Neural cell (in vitro differentiated cells): Measurements from ENCODE around the gene TSPAN1.

Source experiments
- TAF1 ChIP-seq: IDR thresholded peaks from 2 replicates; pipeline ENCODE4 v1.6.1; 2012; ENCODE audit warnings: low read depth
- TF ChIP-seq, protein P1 (sequence below): fragments of 450-650 bp; IDR thresholded peaks from 2 replicates; pipeline ENCODE4 v1.5.1; 2014; ENCODE audit warnings: antibody characterized with exemption, mild to moderate bottlenecking, moderate library complexity; ENCODE audit not compliant: poor library complexity, severe bottlenecking

- TF ChIP-seq, protein P1, sequence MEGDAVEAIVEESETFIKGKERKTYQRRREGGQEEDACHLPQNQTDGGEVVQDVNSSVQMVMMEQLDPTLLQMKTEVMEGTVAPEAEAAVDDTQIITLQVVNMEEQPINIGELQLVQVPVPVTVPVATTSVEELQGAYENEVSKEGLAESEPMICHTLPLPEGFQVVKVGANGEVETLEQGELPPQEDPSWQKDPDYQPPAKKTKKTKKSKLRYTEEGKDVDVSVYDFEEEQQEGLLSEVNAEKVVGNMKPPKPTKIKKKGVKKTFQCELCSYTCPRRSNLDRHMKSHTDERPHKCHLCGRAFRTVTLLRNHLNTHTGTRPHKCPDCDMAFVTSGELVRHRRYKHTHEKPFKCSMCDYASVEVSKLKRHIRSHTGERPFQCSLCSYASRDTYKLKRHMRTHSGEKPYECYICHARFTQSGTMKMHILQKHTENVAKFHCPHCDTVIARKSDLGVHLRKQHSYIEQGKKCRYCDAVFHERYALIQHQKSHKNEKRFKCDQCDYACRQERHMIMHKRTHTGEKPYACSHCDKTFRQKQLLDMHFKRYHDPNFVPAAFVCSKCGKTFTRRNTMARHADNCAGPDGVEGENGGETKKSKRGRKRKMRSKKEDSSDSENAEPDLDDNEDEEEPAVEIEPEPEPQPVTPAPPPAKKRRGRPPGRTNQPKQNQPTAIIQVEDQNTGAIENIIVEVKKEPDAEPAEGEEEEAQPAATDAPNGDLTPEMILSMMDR, result no peak
- no peak for TF ChIP-seq TAF1
These were observed 41.0 kb upstream of the TSPAN1 start for GRCh38 chr1:46133781-46134350.
